Activated CD4-positive, alpha-beta T cell treated with anti-CD3 and anti-CD28 coated beads, Interleukin-2, Interleukin-4, amounts not matched to agents 100 ng/mL and 50 ng/mL, durations not matched to agents 16 hours and 8 hours (primary cell): ENCODE measurements around the gene AP2A2.

Source experiments
- DNase-seq: peaks from one replicate; pipeline ENCODE4 v3.0.0-alpha.2; 2020; ENCODE audit warnings: low spot score

The AP2A2 gene

GRCh38 chr11:1059759-1060158 is 134.1 kb downstream of the AP2A2 start:
- DNase-seq: no peak

GRCh38 chr11:1060410-1060809 is 134.7 kb downstream of the AP2A2 start:
- no peak for DNase-seq

- DNase-seq: no peak
Observed at GRCh38 chr11:1060852-1061616, 135.4 kb downstream of the AP2A2 start.
